AG09309 (cell line): Measurements from ENCODE around the gene HTD2.

Experiments used
- DNase-seq: peaks from one replicate; pipeline ENCODE4 v3.0.0-alpha.2; 2010; ENCODE audit warnings: low read depth
- H3K4me3 ChIP-seq: 2 replicates; pipeline ENCODE4 v1.5.1; 2011; ENCODE audit warnings: mild to moderate bottlenecking, low read depth, low read length, moderate library complexity; ENCODE audit not compliant: control insufficient read depth
- CTCF ChIP-seq: IDR thresholded peaks from 2 replicates; pipeline ENCODE4 v1.5.1; 2011; ENCODE audit warnings: mild to moderate bottlenecking, low read depth, low read length, inconsistent platforms; ENCODE audit not compliant: insufficient read depth, control insufficient read depth; ENCODE audit errors: missing control alignments

HTD2 gene

DNA sequence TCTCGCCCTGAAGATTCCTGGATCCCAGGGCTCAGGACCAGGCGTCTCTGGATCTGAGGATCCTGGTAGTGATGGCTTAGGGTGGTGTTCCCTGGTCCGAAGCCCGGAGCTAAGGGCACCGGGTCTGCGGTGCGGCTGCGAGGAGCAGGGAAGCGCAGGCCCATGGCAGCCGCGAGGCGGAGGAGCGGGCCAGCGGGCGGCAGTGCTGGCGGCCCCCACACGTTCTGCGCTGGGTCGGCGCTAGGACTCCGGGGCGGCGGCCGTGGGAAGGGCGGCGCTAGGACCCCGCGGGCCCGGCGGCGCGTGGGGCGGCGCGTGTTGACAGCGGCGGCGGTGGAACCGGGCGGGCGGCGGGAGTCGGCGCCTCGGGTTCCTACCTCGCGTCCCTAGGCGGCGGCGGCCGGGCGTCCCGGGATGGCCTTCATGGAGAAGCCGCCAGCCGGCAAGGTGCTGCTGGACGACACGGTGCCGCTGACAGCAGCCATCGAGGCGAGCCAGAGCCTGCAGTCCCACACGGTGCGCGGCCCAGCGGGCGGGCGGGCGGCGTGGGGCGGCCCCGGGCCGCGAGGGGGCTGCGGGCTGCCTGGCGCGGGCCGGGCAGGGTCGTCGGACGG lies 26.4 kb downstream of the HTD2 start, which contains the start of gene PXK:
TSS of gene PXK (plus strand) at position 318 of the 614 bp plus-strand sequence. CDS start at position 415, 97 bp downstream.
- TF ChIP-seq CTCF = peak; percentile 16
- H3K4me3 ChIP-seq = peak within 1 kb of the TSS; percentile 80
- DNase-seq = no peak

DNA sequence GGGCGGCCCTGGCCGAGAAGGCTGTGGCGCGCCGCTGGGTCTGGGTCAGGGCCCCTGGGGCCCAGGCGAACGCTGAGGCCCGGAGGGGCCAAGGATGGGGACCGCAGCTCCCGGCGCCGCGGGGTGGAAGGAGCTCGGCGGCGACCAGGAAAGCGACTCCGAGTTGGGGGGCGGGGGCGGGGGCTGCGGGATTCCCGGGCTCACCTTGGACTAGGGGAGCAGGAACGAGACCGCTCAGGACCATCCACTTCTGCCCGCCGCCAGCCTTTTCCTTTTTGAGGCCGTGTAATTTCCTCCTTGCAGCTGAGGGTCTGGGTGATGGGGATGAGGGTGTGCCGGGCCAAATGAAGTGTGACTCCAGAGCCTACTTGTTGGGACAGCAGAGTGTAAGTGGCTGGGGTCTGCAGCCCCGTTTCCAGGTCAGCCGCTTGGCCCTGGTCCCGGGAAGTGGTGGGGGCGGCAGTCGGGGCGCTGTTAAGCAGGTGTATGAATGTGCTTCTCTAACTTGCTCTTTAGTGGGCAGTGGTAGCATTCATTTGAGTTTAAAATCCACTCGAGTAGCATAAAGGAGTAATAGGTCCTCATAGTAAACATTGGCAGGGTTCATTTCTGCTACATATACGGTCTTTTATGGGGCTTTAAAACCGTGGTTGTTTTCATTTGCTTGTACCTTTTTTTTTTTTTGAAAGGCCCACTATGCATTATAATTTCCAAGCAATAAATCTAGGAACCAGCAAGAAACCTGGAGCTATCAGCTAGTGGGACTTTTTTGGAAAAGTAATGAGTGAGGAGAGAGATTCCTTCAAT lies 27.1 kb downstream of the HTD2 start:
- no peak for DNase-seq
- TF ChIP-seq CTCF = no peak
- peak overlapping the region; percentile 80 for H3K4me3 ChIP-seq

DNA sequence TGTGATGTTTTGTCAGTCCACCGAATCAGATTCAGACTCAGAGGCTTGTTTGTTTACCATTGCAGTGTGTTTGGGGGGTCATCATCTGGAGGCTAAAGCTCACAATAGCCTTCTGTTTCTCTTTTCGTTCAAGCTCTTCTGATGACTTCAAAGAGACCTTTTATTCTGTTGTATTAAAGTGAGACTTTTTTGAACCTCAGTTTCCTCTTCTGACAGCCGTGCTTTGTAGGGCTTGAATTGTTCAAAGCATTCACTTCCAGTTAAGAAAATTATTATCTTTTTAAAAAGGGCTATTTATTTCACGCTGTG lies 27.6 kb downstream of the HTD2 start:
- DNase-seq = no peak
- H3K4me3 ChIP-seq = peak overlapping the region; percentile 80
- no peak for TF ChIP-seq CTCF

DNA sequence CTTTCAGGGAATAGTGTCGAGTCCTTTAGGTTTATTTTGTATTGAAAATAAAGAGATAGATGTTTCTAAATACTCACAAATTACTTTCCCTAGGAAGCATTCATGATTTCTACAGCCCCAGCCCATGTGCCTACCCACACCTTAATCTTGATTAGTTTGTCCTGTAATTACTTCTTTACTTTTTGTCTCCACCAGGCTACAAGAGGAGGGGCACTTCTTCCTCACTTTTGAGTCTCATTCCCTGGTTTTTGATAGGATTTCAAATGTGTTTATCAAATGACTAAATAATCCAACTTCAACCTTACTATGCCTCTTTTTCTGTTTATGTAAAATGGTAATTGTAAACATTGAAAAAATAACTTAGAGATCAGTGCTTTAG lies 28.2 kb downstream of the HTD2 start:
- no peak for TF ChIP-seq CTCF
- no peak for DNase-seq
- peak overlapping the region; percentile 80 for H3K4me3 ChIP-seq

DNA sequence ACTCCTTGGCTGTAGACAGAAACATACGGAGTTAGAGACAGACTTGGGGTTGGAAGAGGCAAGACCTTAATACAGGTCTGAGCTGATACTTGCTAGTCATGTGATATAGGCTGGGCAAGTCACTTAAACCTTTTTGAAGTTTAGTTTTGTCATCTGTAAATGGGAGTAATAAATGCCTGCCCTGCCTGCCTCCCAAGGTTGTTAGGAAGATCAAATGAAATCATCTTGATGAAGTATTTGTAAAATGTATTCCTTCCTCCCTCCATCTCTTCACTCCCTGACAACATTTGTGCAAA lies 29.3 kb downstream of the HTD2 start:
- TF ChIP-seq CTCF = no peak
- DNase-seq = no peak
- peak overlapping the region; percentile 8; the same call in 1 of the 2 replicates for H3K4me3 ChIP-seq

GRCh38 chr3:58336135-58336882 lies 30.0 kb downstream of the HTD2 start:
- DNase-seq = peak; percentile 69
- H3K4me3 ChIP-seq = no peak overlapping the region
- no peak for TF ChIP-seq CTCF
